ENCODE data around the gene FOXN4.
"Not testable (repeated sequence)": the region's sequence is repeated elsewhere in the genome, so short reads cannot be mapped to it uniquely, and the experiment has no call there.

Gene FOXN4, protein sequence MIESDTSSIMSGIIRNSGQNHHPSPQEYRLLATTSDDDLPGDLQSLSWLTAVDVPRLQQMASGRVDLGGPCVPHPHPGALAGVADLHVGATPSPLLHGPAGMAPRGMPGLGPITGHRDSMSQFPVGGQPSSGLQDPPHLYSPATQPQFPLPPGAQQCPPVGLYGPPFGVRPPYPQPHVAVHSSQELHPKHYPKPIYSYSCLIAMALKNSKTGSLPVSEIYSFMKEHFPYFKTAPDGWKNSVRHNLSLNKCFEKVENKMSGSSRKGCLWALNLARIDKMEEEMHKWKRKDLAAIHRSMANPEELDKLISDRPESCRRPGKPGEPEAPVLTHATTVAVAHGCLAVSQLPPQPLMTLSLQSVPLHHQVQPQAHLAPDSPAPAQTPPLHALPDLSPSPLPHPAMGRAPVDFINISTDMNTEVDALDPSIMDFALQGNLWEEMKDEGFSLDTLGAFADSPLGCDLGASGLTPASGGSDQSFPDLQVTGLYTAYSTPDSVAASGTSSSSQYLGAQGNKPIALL

GRCh38 chr12:109308534-109309380 lies at the start of gene FOXN4:
Gene FOXN4 (minus strand): TSS chr12:109309284. CDS start chr12:109308321, 963 bp downstream.
- DNase-seq = no peak

DNA sequence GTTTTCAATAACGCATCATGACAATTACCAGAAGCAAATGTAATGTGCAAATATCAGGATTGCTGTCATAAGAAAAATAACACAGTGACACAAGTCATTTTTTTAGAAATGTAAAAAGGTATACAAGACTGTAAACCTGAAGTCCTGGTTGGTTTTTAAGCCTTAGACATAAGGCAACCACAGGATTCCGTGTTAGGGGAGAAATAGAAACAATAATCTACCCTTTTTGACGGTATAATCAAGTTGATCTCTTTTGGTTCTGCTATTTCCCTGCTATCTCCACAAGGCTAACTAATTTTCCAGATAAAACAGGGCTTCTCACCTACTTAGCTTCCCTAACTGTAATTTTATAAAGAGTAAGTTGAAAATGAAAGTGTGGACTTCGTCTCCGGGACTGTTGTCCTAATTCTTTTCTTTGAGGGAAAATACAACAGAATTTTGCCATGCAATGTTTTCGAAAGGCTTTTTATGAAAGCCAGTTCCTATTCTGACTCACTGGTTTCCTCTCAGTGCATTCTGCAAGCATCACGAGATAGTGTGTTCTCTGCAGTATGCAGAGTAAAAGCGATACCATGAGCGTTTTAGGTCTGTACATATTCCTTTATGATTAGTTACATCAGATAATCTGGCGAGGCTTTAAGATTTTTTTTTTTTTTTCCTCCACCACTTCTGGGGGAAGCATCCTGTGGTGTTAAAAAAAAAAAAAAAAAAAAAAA lies 49.2 kb upstream of the FOXN4 start:
- no peak for DNase-seq

- DNase-seq = no peak
Measured at GRCh38 chr12:109357032-109357431, 47.9 kb upstream of the FOXN4 start.

DNA sequence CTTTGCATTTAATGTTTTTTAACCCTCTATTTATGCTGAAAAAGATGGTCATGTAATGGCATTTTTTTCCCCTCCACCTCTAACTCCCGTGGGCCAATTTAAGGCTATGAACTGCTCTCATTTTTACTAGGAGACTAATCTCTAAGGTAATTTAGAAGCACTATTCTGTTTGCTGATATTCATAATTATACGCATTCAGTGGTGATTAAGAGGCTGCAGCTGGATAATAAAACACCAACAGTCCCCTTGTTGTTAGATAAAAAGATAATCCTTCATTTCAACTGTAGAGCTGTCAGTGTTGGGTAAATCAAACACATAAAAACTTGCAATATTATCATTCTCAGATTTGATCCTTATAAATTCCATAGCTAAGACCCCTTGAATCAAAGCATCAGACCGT lies 47.5 kb upstream of the FOXN4 start:
- DNase-seq = no peak

DNA sequence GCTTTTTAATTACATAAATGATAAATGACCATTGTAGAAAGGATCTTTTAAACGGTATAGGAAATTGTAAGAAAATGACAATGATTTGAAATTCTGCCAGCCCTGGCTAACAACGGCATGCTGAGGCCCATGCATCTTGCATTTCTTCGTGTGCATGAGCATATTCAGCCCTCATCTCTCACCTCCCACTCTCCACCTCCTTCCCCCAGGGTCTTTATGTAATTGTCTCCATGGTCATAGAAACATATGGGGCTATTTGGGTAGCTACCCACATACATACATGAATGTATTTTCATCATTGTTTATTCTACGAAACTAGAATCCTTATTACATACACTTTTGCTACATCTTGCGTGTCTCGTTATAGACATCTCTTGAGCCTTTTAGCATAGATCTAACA lies 43.1 kb upstream of the FOXN4 start:
- no peak for DNase-seq

GRCh38 chr12:109347589-109347988 lies 38.5 kb upstream of the FOXN4 start, which contains the start of gene MYO1H:
Gene MYO1H (plus strand): TSS chr12:109347900. CDS start chr12:109347961, 61 bp downstream.
- no peak for DNase-seq

GRCh38 chr12:109346920-109347319 lies 37.8 kb upstream of the FOXN4 start:
- DNase-seq = no peak

DNA sequence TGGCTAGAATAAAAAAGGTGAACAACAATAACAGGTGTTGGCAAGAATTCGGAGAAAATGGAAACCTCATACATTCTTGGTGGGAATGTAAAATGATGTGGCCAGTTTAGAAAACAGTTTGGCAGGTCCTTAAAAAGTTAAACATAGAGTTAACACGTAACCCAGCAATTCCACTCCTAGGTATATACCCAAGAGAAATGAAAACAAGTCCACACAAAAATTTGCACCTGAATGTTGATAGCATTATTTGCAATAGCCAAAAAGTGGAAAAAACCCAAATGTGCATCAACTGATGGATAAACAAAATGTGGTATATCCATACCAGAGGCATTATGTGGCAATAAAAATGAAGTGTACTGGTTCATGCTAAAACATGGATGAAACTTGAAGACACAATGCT lies 36.3 kb upstream of the FOXN4 start:
- DNase-seq = no peak

- no peak for DNase-seq
Measured at GRCh38 chr12:109343677-109344076, 34.6 kb upstream of the FOXN4 start.

- no peak for DNase-seq
Measured at GRCh38 chr12:109336593-109336992, 27.5 kb upstream of the FOXN4 start.

- DNase-seq = no peak
Measured at GRCh38 chr12:109334887-109335286, 25.8 kb upstream of the FOXN4 start.

- no peak for DNase-seq
Measured at GRCh38 chr12:109331301-109331952, 22.3 kb upstream of the FOXN4 start.

- no peak for DNase-seq
Measured at GRCh38 chr12:109330282-109331230, 21.5 kb upstream of the FOXN4 start.

GRCh38 chr12:109329686-109330085 lies 20.6 kb upstream of the FOXN4 start:
- no peak for DNase-seq

DNA sequence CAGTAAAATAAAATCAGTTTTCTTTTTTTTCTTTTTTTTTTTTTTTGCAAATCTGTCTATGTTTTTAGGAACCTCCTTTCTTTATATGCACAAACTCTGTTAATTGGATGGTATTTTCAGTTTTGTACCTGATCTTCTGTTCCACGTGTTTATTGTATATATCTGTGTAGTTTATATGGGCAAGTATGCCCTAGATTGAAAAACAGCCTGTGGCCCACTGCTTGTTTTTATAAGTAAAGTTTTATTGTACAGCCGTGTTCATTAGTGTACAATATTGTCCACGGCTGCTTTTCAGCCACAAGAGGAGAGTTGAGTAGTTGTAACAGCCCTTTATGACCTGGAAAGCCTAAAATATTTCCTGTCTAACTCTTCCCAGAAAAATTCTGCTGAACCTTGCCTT lies 19.9 kb upstream of the FOXN4 start:
- no peak for DNase-seq

DNA sequence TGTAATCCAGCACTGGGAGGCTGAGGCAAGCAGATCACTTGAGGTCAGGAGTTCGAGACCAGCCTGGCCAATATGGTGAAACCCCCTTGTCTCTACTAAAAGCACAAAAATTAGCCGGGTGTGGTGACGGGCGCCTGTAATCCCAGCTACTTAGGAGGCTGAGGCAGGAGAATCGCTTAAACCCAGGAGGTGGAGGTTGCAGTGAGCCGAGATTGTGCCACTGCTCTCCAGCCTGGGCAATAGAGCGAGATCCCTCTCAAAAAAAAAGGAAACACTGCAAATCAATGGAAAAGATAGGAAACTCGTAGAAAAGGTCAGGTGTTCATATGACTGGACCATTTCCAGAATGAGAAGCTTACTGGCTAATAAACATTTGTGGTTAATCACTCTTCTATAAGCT lies 12.2 kb upstream of the FOXN4 start:
- not testable (repeated sequence) for DNase-seq

DNA sequence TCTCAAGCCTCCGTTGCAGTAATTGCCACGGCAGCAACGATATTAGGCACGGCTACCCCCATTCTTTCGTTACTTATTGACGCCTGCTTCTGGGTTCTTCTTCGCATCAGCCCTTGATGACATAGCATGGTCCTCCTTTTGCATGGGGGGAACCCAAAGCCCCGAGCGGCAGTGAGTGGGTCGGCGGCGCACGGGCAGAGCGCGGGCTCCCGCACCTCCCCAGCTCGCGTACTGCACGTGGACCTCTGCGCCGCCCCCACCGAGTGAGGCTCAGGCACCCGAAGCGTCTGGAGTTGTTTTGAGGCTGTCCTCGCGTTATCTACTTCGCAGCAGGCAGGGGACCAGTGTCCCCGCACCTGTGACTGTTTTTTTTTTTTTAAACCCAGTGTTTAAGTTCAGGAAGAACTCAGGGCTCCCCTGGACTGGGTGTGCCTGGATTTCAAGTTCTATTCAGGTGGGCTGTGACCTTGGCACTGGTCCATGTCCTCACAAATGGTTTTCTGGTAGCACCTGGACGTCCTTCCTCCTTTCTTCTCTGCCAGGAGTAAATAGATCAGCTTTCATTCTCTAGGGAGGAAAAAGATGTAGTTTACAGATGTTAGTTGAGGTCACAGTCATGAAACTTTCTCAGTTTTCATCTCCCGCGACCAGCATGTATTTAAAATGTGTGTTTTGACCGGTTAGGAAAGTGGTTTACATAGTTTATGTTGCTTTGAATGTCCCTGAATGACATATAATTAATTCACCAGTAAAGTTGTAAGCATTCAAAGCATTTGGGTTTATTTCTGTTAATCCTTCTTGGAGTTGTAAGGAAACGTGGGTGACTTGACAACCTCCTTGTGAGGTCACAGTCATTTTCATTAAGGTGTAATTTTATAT lies 1.4 kb upstream of the FOXN4 start:
- no peak for DNase-seq

GRCh38 chr12:109309381-109310246 lies 530 bp upstream of the FOXN4 start:
- DNase-seq = no peak

DNA sequence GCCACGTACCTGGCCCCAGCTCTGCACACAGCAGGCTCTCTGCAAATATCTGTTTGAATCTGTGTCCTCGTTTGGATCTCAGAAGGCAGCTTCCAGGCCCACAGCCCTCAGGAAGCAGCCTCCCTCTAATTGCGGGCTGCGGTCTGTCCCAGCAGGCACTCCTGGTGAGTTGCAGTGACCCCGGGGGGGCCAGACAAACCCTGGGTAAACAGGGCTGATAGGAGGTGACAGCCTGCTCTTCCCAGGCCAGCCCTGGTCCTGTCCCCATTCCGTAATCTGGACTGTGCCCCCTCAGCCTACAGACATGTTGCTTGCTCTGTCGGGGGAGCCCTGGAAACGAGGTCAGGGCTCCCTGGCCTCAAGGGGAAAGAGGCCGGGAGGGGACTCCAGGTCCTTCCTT lies 2.0 kb downstream of the FOXN4 start:
- no peak for DNase-seq

All from CD4-positive, alpha-beta T cell treated with Interleukin-6 for 4 hours (primary cell).